ENCODE measurements around the gene KHK.
A peak's percentile ranks its signal among the peaks of the same experiment; 100 is the strongest.

The KHK gene

GRCh38 chr2:27086090-27086723, 365 bp upstream of the KHK start:
- no peak for TF ChIP-seq FOXM1 (IDR thresholded peaks at IDR 0.05; ENCODE audit: borderline replicate concordance, low read depth)
- no peak for TF ChIP-seq NFIC (IDR thresholded peaks at IDR 0.05)
- peak; percentile 41; the same call in 1 of the 2 replicates for TF ChIP-seq RAD21 (IDR thresholded peaks at IDR 0.05; ENCODE audit: low read depth)
- peak; percentile 31; the same call in 1 of the 2 replicates for TF ChIP-seq TEAD4 (IDR thresholded peaks at IDR 0.05)
- 0 out of 2 replicates have a peak, but pooled peaks have one; percentile 20 for TF ChIP-seq CREB1 (IDR thresholded peaks at IDR 0.05; ENCODE audit: low read depth)
- TF ChIP-seq, protein P1, sequence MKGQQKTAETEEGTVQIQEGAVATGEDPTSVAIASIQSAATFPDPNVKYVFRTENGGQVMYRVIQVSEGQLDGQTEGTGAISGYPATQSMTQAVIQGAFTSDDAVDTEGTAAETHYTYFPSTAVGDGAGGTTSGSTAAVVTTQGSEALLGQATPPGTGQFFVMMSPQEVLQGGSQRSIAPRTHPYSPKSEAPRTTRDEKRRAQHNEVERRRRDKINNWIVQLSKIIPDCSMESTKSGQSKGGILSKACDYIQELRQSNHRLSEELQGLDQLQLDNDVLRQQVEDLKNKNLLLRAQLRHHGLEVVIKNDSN (IDR thresholded peaks at IDR 0.05) = peak; percentile 89
- no peak for TF ChIP-seq CEBPB (IDR thresholded peaks at IDR 0.05)
- peak; percentile 55 for TF ChIP-seq EGR1 (IDR thresholded peaks at IDR 0.05)
- peak; percentile 48; the same call in 1 of the 2 replicates for TF ChIP-seq TAF1 (IDR thresholded peaks at IDR 0.05; ENCODE audit: low read depth)
- TF ChIP-seq MAX (IDR thresholded peaks at IDR 0.05) = peak; percentile 91
- peak; percentile 80 for TF ChIP-seq ZBTB7A (IDR thresholded peaks at IDR 0.05; ENCODE audit: low read depth)
- peak; percentile 32; the same call in 1 of the 2 replicates for TF ChIP-seq TCF12 (IDR thresholded peaks at IDR 0.05; ENCODE audit: low read depth)
- TF ChIP-seq EP300 (IDR thresholded peaks at IDR 0.05; ENCODE audit: borderline replicate concordance) = 0 out of 2 replicates have a peak, but pooled peaks have one; percentile 18

DNA sequence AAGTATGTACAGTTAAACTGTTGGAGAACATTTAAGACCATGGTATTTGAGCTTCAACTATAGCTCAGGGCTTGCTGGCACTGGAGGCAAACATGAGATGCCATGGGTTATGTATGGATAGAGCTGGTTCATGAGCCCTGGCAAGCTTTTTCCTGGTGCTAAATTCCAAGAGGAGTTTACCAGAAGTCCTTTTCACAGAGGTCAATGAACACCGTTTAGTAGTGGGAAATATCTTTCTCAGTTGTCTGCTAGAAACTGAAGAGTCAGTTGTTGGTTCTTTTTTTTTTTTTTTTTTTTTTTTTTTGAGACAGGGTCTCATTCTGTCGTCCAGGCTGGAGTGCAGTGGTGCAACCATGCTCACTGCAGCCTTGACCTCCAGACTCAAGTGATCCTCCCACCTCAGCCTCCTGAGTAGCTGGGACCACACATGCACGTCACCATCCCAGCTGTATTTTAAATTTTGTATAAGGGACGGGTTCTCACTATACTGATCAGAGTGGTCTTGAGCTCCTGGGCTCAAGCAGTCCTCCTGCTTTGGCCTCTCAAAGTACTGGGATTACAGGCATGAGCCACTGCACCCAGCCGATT, 1.3 kb downstream of the KHK start:
- no peak for TF ChIP-seq EP300 (IDR thresholded peaks at IDR 0.05; ENCODE audit: borderline replicate concordance)
- TF ChIP-seq TAF1 (IDR thresholded peaks at IDR 0.05; ENCODE audit: low read depth) = no peak
- TF ChIP-seq RAD21 (IDR thresholded peaks at IDR 0.05; ENCODE audit: low read depth) = no peak
- TF ChIP-seq TCF12 (IDR thresholded peaks at IDR 0.05; ENCODE audit: low read depth) = no peak
- no peak for TF ChIP-seq TEAD4 (IDR thresholded peaks at IDR 0.05)
- TF ChIP-seq REST (IDR thresholded peaks at IDR 0.05; ENCODE audit: low read depth) = no peak
- no peak for TF ChIP-seq YY1 (IDR thresholded peaks at IDR 0.05; ENCODE audit: low read depth)
- TF ChIP-seq CEBPB (IDR thresholded peaks at IDR 0.05) = no peak
- TF ChIP-seq ZBTB7A (IDR thresholded peaks at IDR 0.05; ENCODE audit: low read depth) = no peak
- TF ChIP-seq NFIC (IDR thresholded peaks at IDR 0.05) = no peak
- no peak for TF ChIP-seq MAX (IDR thresholded peaks at IDR 0.05)
- TF ChIP-seq EGR1 (IDR thresholded peaks at IDR 0.05) = no peak
- TF ChIP-seq CREB1 (IDR thresholded peaks at IDR 0.05; ENCODE audit: low read depth) = no peak
- TF ChIP-seq FOXM1 (IDR thresholded peaks at IDR 0.05; ENCODE audit: borderline replicate concordance, low read depth) = no peak
- TF ChIP-seq, protein P1 (IDR thresholded peaks at IDR 0.05) = no peak

GRCh38 chr2:27088634-27089033, 2.1 kb downstream of the KHK start:
- TF ChIP-seq YY1 (IDR thresholded peaks at IDR 0.05; ENCODE audit: low read depth) (no peak), REST (IDR thresholded peaks at IDR 0.05; ENCODE audit: low read depth) (no peak), EP300 (IDR thresholded peaks at IDR 0.05; ENCODE audit: borderline replicate concordance) (no peak), TCF12 (IDR thresholded peaks at IDR 0.05; ENCODE audit: low read depth) (no peak), NFIC (IDR thresholded peaks at IDR 0.05) (no peak), CREB1 (IDR thresholded peaks at IDR 0.05; ENCODE audit: low read depth) (no peak), MAX (IDR thresholded peaks at IDR 0.05) (no peak), EGR1 (IDR thresholded peaks at IDR 0.05) (no peak), CEBPB (IDR thresholded peaks at IDR 0.05) (no peak), FOXM1 (IDR thresholded peaks at IDR 0.05; ENCODE audit: borderline replicate concordance, low read depth) (no peak), RAD21 (IDR thresholded peaks at IDR 0.05; ENCODE audit: low read depth) (no peak), TAF1 (IDR thresholded peaks at IDR 0.05; ENCODE audit: low read depth) (no peak), TEAD4 (IDR thresholded peaks at IDR 0.05) (no peak), ZBTB7A (IDR thresholded peaks at IDR 0.05; ENCODE audit: low read depth) (no peak)
- TF ChIP-seq, protein P1 (IDR thresholded peaks at IDR 0.05) = no peak

DNA sequence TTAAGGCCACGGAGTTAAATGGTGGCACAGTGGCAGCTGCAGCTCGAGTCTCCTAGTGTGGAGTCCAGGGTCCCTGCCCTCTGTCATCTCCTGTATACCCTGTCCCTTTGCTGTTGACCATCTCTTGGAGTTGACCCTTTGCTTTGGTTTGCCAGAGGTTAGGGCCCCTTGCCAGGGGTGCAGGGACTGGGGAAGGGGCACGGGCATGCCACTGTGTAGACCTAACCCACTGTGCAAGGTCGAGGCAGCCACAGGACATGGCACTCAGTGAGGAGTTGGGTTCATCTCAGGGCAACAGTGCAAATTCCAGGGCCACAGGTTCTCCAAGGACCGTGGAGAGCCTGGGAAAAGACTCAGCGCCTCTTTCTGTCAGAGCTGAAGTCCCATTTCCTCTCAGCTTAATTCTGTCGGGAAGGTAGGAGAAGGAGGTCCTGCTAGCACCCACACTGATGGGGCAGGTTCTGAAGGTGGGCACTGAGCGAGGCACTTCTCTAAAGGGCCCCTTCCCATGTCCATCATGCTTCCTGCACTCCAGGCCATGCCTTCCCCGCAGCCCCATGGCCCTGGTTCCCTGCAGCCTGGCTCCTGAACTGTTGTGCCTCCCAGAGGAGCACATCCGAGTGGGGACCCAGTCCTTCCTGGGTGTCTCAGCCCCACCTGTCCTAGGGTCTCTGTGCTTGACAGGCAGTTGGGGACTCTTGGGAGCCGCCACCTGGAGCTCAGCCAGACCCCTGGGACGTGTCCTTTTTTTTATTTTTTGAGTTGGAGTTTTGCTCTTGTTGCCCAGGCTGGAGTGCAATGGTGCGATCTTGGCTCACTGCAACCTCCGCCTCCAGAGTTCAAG, 2.8 kb downstream of the KHK start:
- TF ChIP-seq EGR1 (IDR thresholded peaks at IDR 0.05) (no peak), EP300 (IDR thresholded peaks at IDR 0.05; ENCODE audit: borderline replicate concordance) (no peak), FOXM1 (IDR thresholded peaks at IDR 0.05; ENCODE audit: borderline replicate concordance, low read depth) (no peak), CREB1 (IDR thresholded peaks at IDR 0.05; ENCODE audit: low read depth) (no peak), RAD21 (IDR thresholded peaks at IDR 0.05; ENCODE audit: low read depth) (no peak), TEAD4 (IDR thresholded peaks at IDR 0.05) (no peak), MAX (IDR thresholded peaks at IDR 0.05) (no peak), TAF1 (IDR thresholded peaks at IDR 0.05; ENCODE audit: low read depth) (no peak), NFIC (IDR thresholded peaks at IDR 0.05) (no peak), ZBTB7A (IDR thresholded peaks at IDR 0.05; ENCODE audit: low read depth) (no peak), YY1 (IDR thresholded peaks at IDR 0.05; ENCODE audit: low read depth) (no peak), CEBPB (IDR thresholded peaks at IDR 0.05) (no peak)
